GM12872 (cell line): ENCODE measurements around the gene UGT1A7.

ENCODE experiments used
- TF ChIP-seq, protein P1 (sequence below): IDR thresholded peaks from 3 replicates; pipeline ENCODE4 v1.5.1; 2011; ENCODE audit warnings: low read depth, mild to moderate bottlenecking, low read length, moderate library complexity; ENCODE audit not compliant: insufficient read depth

Gene UGT1A7

DNA sequence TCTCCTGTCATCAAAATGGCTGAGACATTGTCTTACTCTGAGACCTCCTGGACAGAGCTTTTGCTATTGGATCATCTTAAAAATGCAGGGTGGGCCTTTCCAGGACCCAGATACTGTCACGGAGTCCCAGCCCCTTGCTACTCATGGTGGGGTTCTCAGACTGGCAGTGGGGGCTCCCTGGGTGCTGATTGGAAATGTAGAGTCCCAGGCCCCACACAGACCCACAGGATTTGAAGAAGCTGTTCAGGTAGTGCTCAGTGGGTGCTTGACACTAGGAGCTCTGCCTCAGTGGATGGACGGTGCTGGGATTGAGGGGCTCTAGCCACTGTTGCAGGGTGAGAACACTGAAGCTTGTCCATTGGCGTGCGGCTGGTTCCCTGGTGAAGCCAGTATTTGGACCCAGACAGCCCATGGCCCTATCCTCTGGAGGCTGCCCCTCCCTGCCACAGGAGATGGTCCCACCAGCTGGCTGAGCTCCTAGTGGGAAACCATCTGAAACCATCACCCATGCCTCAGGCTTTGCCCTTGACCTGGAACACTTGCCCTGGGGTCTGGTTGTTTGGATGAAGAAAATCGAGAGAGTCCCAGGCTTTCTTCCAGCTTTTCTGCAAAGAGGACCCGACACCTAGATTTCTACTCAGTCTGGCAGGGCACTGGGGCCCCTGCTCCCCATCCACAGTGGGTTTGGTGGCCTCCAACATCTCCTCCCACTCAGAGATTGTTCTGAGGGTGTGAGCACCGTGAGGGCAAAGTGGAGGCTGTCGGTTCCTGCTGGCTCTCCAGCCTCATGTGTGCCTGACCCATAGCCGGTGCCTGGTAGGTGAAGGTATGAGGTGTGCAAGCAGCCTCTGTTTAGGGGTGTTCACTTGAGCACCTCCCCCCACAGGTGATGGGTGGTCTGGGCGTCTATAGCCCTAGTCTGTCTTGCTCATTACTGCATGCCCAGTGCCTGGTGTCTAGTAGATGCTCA lies 126.5 kb downstream of the UGT1A7 start:
- TF ChIP-seq, protein P1, sequence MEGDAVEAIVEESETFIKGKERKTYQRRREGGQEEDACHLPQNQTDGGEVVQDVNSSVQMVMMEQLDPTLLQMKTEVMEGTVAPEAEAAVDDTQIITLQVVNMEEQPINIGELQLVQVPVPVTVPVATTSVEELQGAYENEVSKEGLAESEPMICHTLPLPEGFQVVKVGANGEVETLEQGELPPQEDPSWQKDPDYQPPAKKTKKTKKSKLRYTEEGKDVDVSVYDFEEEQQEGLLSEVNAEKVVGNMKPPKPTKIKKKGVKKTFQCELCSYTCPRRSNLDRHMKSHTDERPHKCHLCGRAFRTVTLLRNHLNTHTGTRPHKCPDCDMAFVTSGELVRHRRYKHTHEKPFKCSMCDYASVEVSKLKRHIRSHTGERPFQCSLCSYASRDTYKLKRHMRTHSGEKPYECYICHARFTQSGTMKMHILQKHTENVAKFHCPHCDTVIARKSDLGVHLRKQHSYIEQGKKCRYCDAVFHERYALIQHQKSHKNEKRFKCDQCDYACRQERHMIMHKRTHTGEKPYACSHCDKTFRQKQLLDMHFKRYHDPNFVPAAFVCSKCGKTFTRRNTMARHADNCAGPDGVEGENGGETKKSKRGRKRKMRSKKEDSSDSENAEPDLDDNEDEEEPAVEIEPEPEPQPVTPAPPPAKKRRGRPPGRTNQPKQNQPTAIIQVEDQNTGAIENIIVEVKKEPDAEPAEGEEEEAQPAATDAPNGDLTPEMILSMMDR, result no peak

DNA sequence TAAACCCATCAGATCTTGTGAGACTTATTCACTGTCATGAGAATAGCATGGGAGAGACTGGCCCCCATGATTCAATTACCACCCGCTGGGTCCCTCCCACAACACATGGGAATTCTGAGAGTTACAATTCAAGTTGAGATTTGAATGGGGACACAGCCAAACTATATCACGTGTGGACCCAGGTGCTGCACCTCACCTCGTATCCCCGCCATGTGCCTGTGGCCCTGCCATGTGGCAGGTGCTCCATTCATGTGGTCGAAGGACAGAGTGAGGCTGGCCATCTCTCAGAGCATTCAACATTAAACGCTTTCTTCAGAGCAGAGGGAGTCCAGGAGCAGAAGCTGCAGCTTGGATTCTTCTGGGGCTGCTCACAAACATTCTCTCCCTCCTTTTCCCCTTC lies 128.7 kb downstream of the UGT1A7 start:
- TF ChIP-seq, protein P1, result no peak

DNA sequence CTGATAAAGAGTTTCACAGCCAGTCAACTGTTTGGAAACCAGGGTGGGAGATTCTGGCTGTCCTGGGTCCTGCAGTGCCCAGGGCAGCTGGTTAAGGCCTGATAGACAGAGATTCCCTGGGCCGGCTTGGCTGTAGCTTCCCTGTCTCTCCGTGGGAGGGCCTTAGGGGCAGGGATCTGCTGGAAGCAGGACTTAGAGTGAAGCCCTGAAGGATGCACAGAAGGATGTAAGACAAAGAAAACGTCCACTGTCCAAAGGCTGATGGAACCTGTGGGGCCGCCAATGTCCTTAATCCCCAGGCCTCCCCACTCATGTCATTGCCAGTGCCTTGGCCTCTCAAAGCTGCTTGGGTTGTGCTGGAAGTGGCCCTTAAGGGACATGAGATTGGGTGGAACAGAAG lies 129.4 kb downstream of the UGT1A7 start:
- TF ChIP-seq, protein P1, result no peak

DNA sequence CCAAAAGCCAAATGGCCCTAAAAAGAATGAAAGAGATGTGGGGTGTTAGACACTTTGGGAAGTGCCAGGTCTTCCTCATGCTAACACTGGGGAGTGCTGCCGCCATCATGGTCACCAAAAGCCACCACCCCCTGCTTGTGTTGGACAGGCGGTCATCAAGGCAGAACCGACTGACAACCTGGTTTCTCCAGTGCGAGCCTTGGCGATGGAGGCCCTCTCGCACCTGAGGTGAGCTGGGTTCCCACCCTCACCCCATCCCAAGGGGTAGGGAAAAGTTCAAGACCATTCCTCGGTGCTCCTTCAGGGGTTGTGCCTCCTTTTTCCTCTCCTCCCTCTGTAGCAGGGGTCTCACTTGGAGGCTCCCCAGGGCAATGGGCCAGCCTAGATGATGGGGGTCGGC lies 130.0 kb downstream of the UGT1A7 start:
- TF ChIP-seq, protein P1, result no peak

DNA sequence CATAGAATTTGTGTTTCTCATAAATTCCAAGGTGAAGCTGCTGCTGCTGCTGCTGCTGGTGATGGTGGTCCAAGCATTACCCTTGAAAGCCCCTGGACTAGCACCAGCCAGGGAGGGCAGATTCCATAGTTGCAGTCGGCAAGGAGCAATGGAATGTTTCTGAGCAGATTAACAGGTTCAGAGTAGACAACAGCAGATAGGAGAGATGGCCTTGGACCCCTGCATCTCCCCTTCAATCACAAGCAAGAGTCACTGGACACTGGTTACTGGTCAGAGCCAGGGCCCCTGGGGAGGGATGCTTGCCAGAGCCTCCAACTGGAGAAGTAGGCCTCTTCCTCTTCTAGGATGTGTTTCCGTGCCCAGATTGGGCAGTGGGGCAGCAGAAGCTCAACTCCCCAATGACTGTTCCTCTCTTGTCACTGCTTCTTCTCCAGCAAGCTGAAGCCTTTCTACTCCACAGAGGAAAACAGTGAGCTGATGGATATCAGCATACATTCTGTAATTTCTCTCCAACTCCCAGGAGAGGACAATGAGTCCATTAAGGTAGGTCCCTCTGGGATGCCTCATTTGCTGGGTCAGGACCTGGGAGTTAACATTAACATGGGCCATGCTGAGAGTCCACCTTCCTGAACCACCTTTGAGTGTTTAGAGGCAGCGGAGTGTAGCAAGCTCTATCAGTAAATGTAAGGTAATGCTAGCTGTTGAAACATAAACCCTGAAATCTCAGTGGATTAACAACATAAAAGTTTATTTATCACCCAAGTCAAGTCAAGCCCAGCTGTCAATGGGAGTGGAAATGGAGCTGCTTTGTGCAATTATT lies 131.7 kb downstream of the UGT1A7 start:
- TF ChIP-seq, protein P1, result no peak

DNA sequence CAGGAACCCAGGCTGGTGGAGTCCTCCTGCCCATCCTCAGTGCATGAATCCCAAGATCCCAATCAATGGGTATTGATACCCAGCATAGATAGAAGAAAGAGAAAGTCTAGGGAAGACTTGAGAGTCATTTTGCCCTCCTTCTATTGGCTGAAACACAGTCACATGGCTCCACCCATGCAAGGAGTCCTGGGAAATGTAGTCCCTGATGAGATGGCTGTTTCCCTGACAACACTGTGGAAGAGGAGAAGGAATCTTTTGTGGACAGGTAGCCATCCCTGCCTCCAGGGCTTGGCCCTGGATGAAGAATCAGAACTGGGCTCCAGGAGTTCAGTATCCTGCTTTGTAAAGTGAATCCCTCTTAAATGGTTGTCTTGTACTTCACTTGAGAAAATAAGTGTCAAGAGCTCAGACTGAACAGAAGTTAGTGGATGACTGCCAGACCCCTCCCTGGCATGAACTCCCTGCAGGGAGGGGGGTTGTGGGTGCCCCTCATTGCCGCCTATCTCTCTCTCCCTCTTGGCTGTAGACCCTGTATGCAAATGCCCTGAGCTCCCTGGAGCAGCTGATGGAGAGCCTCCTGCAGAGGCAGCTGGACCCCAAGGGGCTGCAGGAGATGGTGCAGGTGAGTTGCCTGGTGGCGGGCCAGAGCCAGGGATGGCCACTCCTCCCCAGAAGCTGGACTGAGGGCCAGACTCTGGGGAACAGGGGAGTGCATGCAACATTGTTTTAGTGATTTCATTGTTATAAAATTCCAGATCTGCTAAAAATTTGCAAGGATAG lies 132.5 kb downstream of the UGT1A7 start:
- TF ChIP-seq, protein P1, result no peak

DNA sequence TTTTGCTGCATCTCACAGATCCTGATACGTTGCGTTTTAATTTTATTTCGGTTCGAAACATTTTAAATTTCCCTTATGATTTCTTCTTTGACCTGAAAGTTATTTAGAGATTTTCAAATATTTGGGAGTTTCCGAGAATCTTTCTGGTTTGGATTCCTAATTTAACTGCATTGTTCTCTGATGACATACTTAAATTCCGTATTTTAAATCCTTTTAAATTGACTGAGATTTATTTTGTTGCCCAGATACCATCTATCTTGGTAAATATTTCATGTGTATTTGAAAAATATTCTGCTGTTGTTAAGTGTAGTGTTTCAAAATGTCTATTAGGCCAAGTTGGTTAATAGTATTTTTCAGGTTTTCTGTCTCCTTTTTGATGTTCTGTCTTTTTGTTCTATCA lies 134.2 kb downstream of the UGT1A7 start:
- TF ChIP-seq, protein P1, result no peak
